HG03045 (cell line): ENCODE results near the gene ASTN2.
"Not testable (repeated sequence)": the region's sequence is repeated elsewhere in the genome, so short reads cannot be mapped to it uniquely, and the experiment has no call there.

Experiments used
- ATAC-seq: cut with Tn5 transposase; IDR thresholded peaks from one replicate; pipeline ENCODE4 v1.9.1; 2021; ENCODE audit warnings: mild to moderate bottlenecking, moderate library complexity; ENCODE audit not compliant: unreplicated experiment

The ASTN2 gene

GRCh38 chr9:116476002-116476401 is 938.9 kb downstream of the ASTN2 start:
- no peak for ATAC-seq

GRCh38 chr9:116475201-116475600 is 939.7 kb downstream of the ASTN2 start:
- ATAC-seq = no peak

- no peak for ATAC-seq
These were observed 942.8 kb downstream of the ASTN2 start for GRCh38 chr9:116471944-116472506.

- no peak for ATAC-seq
These were observed 943.6 kb downstream of the ASTN2 start for GRCh38 chr9:116471093-116471906.

- no peak for ATAC-seq
These were observed 945.9 kb downstream of the ASTN2 start for GRCh38 chr9:116468793-116469527.

- no peak for ATAC-seq
These were observed 946.5 kb downstream of the ASTN2 start for GRCh38 chr9:116468369-116468768.

- no peak for ATAC-seq
These were observed 947.0 kb downstream of the ASTN2 start for GRCh38 chr9:116467740-116468351.

GRCh38 chr9:116466271-116467235 is 948.3 kb downstream of the ASTN2 start:
- ATAC-seq = no peak

GRCh38 chr9:116465576-116466270 is 949.1 kb downstream of the ASTN2 start:
- ATAC-seq = no peak

GRCh38 chr9:116464987-116465571 is 949.8 kb downstream of the ASTN2 start:
- ATAC-seq = no peak

GRCh38 chr9:116464423-116464822 is 950.4 kb downstream of the ASTN2 start:
- no peak for ATAC-seq

- no peak for ATAC-seq
These were observed 953.2 kb downstream of the ASTN2 start for GRCh38 chr9:116461632-116462031.

GRCh38 chr9:116460026-116460425 is 954.8 kb downstream of the ASTN2 start:
- ATAC-seq = no peak

- ATAC-seq = no peak
These were observed 955.3 kb downstream of the ASTN2 start for GRCh38 chr9:116459576-116459975.

GRCh38 chr9:116456490-116457088 is 958.3 kb downstream of the ASTN2 start:
- no peak for ATAC-seq

GRCh38 chr9:116454539-116454938 is 960.3 kb downstream of the ASTN2 start:
- ATAC-seq = not testable (repeated sequence)

GRCh38 chr9:116453785-116454184 is 961.1 kb downstream of the ASTN2 start:
- ATAC-seq = no peak

GRCh38 chr9:116452634-116453033 is 962.2 kb downstream of the ASTN2 start:
- ATAC-seq = no peak

- no peak for ATAC-seq
These were observed 962.6 kb downstream of the ASTN2 start for GRCh38 chr9:116452227-116452626.
